GM19452 (cell line): ENCODE measurements around the gene MCF2L.

ENCODE experiments used
- ATAC-seq: cut with Tn5 transposase; IDR thresholded peaks from one replicate; pipeline ENCODE4 v1.9.1; 2021; ENCODE audit not compliant: unreplicated experiment

Gene MCF2L

GRCh38 chr13:112980434-112980833 is 11.4 kb downstream of the MCF2L start:
- no peak for ATAC-seq

DNA sequence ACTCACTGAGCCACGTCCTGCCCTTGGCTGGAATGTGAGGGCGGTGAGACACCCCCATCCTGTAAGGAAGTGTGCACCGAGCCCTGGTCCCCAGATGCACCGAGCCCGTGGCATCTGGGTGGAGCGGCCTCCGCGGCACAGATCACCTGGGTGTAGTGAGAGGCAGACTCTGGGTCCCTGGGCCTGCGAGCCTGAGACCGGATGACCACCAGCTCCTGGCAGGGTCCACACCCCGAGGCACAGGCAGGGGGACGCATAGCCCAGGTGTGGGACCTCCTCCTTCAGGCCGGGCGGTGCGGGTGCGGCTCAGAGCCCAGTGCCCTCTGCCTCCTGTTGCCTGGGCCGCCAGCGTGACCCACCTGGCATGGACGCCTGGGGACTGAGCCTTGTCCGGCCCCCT is 12.4 kb downstream of the MCF2L start:
- no peak for ATAC-seq

GRCh38 chr13:112982281-112983041 is 13.4 kb downstream of the MCF2L start:
- ATAC-seq: no peak

GRCh38 chr13:112983042-112983305 is 14.0 kb downstream of the MCF2L start:
- no peak for ATAC-seq

DNA sequence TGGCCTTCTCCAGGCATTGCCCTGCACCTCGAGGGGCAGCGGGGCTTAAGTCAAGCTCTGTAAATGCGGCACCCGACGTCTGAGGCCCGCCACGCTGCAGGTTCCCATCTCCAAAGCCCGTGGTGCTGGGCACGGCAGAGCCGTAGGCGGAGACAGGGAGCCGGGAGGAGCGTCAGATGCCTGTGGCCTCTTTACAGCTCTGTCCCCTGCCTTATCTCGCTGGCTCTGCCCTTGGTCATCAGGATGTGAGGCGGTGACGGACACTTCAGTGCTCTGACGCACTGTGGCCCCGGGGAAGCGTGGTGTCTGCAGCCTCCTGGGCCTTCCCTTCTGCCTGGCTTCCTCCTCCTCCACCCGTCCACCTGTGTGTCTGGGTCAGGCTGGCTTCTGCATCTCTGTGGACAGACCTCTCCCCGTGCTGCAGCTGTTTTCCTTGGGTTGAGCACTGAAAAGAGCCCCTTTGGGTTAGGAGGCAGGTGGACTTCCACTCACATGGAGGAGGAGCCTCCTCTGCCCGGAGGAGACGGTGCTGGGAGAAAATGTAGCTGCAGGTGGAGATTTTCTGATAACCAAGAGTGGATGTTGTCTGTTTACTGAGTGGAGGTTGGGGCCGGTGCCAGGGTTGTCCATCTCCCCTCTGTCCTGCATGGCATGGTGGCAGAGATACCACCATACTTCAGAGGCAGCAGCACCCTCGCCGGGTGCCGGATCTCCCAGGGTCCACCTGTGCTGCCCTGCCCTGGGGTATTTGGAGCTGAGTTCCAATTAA is 14.6 kb downstream of the MCF2L start:
- no peak for ATAC-seq

DNA sequence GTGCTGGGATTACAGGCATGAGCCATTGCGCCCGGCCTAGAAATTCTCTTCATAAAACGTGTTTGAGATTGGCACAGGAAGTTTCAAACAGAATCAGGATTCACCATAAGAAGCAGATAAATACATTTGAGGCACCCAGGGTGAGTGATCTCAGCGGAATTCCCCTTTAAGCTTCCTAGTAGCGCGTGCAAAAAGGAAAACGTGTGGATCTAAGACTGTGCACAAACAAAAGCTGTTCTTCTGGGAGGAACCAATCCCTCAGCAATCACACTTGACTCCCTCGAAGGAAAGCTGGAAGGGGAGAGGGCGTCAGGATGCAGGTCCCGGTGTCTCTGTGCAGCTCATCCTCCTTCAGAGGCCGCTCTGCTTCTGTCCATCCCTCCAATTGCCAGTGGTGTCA is 15.5 kb downstream of the MCF2L start:
- ATAC-seq: no peak

DNA sequence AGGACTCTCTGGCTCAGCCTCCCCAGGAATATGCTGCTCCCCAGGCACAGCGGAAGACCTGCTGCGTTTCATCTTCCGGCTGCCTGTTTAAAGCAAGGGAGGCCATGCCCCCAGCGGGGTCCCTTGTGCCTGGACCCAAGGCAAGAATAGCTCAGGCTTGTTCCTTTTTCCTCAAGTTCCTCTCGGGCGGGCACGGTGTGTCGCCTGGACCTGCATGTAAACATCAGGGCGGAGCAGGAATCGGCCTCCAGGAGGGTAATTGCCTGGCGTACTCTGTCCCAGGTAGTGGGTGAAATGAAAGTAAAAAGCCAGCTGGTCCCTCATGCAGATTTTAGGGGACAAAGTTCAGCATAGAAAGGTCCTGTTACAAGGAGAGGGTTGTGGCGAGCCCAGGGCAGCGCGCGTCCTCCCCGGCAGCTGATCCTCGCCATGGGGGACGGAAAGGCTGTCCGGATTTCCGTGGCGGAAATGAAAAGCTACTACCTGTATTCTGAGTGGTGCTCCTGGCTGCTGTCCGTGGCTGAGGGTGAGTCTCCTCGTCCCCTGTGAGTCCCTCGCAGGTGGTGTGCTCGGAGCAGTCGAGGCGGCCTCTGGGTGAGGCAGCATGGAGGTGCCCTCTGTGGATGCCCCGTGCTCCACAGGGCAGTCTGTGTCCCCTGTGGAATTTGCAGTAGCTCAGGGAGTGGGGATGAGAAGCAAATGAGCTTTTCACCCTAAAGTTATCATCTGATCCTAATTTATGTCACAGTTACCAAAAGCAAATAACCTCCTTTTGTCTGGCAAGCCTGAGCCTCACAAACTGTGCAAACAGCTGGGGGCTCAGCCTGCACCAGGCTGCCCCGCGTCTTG is 16.2 kb downstream of the MCF2L start:
- no peak for ATAC-seq

DNA sequence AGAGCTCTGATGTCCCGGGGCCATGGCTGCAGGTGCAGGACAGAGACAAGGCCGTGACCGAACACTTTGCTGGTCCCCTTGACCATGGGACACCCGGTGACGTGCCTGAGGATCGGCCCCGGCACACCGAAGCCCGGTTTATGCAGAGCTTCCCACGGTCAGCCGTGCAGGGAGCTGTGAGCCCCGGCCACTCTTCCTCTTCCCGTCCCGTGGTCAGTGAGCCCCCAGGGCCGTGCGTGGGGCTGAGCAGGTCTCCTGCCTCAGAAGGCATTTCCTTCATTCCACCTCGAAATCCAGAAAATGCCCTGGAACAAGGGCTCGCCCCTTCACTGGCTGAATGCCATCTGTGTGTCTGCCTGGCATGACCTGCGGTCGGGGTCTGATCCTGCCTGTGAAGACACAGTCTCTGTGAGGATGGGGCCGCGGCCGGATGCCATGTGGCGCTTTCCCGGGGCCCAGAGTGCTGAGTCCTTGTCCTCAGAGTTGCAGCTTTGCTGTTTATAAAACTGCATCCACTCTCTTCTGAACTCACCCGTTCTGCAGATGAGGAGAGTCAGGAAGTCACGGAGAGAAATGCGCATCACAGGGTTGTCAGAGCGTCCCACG is 16.9 kb downstream of the MCF2L start:
- ATAC-seq: no peak

- no peak for ATAC-seq
These were observed 17.5 kb downstream of the MCF2L start for GRCh38 chr13:112986470-112986869.

DNA sequence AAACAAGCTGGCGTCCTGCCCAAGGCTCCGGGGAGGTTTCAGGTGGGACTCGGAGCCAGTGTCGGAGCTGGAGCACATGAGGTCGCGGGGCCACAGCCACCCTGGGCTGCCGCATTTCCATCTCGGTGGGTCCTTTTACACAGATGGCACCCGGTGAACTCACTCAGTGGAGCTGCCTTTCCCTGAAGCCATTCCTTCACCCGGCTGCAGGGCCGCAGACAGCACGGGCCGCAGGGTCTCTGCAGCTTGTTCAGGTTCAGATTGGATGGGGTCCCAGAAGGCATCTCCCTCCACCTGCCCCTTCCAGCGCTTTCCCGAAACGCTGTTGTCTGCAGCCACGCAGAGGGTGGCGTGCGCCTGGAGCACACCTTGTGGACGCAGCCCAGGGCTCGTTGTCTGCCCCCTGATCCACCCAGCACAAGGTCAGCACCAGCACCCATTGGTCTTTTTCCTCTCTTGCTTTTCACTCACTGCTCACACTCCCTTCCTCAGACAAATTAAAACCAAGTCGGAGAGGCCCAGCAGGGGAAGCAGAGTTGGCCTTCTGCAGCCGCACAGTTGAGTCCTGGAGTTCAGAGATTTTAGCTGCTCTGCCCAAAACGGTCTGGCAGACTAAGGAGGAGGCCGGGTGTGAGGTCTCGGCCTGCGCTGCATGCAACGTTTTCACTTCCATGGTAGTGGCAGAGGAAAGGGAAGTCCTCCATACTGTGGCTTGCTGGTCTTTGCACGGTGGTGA is 18.1 kb downstream of the MCF2L start:
- ATAC-seq: no peak

- ATAC-seq: no peak
These were observed 18.6 kb downstream of the MCF2L start for GRCh38 chr13:112987682-112988024.

- no peak for ATAC-seq
These were observed 21.8 kb downstream of the MCF2L start for GRCh38 chr13:112990783-112991182.

- no peak for ATAC-seq
These were observed 22.6 kb downstream of the MCF2L start for GRCh38 chr13:112991609-112992008.

DNA sequence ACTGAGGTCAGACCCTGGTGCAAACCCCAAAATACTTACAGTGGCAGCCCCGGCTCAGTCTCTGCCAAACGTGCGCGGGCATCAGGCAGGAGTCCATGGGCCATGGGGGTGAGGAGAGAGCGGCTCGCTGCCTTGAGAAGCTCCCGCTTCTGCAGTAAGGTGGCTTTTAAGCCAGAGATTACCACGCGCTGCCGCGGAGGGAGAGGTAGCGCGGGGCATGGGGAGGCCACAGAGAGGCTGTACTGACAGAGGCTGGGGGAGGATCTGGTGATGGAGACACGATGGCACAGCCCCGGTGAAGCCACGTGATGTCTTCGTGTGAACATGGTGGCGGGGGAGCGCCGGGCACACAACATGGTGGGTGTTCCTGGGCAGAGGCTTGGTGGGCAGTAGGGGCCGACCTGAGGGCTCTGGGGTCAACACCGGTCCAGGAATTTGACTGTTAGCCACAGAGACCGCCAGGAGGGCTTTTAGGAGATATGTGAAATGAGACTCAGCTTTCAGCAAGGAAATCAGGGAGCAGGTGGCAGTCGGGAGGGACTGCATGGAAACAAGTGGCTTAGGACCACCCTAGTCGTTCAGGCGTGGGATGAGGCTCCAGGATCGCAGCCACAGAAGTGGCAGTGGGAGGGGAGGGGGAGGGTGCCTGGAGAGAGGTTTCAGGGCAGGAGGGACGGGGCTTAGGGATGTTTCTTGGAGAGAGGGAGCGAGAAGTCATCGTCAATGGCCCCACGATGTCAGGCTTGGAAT is 24.1 kb downstream of the MCF2L start:
- ATAC-seq: no peak

GRCh38 chr13:112994084-112994780 is 25.2 kb downstream of the MCF2L start:
- ATAC-seq: no peak

DNA sequence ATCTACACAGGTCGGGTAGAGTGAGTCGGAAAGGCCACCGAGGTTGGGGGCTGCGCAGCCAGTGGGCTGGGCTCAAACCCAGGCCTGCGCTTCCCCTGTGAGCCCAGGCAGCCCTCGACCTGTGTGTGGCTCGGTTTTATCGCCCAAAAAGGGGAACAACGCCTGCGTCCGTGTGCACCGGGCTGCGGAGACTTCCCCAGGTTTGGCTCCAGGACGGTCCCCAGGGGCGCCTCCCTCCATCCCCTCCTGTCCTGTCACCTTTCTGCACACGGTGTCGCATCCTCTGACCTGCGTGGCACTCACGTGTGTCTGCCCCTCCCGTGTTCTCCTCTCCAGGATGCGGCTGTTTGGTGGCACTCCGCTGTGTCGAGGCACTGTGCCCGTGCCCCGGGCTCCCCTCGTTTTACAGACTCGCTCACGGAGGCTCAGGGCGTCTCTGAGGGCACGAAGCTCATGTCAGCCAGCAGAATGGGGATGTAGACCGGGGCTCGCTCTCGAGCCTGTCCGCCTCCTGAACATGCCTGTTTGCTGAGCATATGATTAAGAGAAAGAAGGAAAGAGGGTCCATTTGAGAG is 25.9 kb downstream of the MCF2L start:
- ATAC-seq: no peak

DNA sequence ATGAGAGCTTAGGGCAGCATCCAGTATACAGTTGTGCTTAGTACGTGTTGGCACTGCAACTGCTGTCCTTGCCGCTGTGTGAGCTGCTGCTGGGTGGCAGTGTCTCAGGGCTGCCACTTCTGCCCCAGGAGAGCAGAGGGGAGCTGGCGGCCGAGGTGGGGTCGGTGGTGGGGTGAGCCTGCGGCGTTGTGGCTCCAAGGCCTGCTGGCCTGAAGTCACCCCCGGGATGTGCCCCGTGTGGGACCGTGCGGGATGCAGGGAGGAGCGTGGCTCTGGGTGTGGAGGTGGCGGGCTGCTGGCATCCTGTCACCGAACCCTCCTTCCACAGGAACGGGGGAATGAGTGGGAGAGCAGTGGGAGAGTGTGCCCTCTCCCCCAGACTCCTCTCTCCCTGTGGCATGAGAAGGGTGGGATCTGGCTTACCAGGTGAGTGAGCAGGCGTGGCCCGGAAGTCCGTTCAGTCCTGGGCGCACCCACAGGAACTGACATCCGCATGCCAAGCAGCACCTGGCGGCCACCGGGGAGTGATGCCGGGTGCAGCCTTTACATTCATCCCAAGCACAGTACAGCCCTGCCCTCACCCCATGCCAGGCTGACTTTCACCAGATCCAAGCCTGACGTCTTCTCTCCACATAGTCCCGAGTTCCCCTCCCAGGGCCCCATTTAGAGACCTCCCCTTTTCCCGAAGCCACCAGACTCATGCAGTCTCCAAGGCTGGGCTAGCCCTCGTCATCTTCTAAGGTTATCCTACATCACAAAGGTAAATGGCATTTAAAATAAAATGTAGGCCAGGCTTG is 26.6 kb downstream of the MCF2L start:
- ATAC-seq: no peak

DNA sequence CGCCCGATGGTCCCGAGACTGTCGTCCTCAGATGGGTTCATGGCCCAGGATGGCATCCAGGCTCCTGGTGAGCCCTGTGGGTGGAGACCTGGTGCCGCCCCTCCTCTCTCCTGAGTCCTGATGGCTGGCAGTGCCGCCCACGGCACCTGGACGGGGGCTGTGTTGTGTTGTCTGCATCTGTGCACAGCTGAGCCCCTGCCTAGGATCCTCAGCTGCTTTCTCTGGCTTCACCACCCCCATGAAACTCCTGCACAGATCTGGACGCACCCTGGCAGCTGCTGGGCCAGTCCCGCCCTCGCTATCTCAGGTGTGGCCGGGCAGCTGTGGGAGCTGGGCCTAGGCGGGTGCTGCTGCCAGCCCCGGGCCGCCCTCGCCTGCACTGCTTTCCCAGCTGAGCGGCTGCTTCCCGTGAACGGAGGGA is 27.7 kb downstream of the MCF2L start:
- no peak for ATAC-seq
